Fibroblast of pulmonary artery (primary cell): ENCODE data around the gene RAVER1.

Source experiments
- DNase-seq: peaks from one replicate; pipeline ENCODE4 v3.0.0-alpha.2; 2010; ENCODE audit warnings: low read depth
- H3K4me3 ChIP-seq: replicated peaks from 2 replicates; pipeline ENCODE4 v1.5.1; 2011; ENCODE audit warnings: low read depth, mild to moderate bottlenecking, control low read depth, low read length, moderate library complexity
- CTCF ChIP-seq: IDR thresholded peaks from 2 replicates; pipeline ENCODE4 v1.5.1; 2011; ENCODE audit warnings: mild to moderate bottlenecking, control low read depth, low read length, inconsistent platforms; ENCODE audit errors: missing control alignments

The RAVER1 gene

GRCh38 chr19:10361569-10362011, 28.3 kb upstream of the RAVER1 start:
- TF ChIP-seq CTCF = no peak
- DNase-seq = no peak
- H3K4me3 ChIP-seq = no peak overlapping the region

GRCh38 chr19:10356431-10356830, 23.1 kb upstream of the RAVER1 start:
- TF ChIP-seq CTCF = no peak
- no peak for DNase-seq
- no peak overlapping the region for H3K4me3 ChIP-seq

- DNase-seq = peak; percentile 15
- H3K4me3 ChIP-seq = no peak overlapping the region
- no peak for TF ChIP-seq CTCF
These were observed 20.6 kb upstream of the RAVER1 start for GRCh38 chr19:10353793-10354391.

GRCh38 chr19:10352764-10353671, 19.7 kb upstream of the RAVER1 start:
- no peak for DNase-seq
- no peak for TF ChIP-seq CTCF
- no peak overlapping the region for H3K4me3 ChIP-seq

GRCh38 chr19:10346509-10346908, 13.2 kb upstream of the RAVER1 start:
- no peak for TF ChIP-seq CTCF
- peak; percentile 63 for DNase-seq
- no peak overlapping the region for H3K4me3 ChIP-seq

GRCh38 chr19:10344780-10345179, 11.5 kb upstream of the RAVER1 start:
- TF ChIP-seq CTCF = no peak
- DNase-seq = no peak
- no peak overlapping the region for H3K4me3 ChIP-seq

GRCh38 chr19:10343495-10343894, 10.2 kb upstream of the RAVER1 start:
- no peak overlapping the region for H3K4me3 ChIP-seq
- DNase-seq = no peak
- no peak for TF ChIP-seq CTCF
